Measurements from ENCODE around the gene TMEM131.

The TMEM131 gene

DNA sequence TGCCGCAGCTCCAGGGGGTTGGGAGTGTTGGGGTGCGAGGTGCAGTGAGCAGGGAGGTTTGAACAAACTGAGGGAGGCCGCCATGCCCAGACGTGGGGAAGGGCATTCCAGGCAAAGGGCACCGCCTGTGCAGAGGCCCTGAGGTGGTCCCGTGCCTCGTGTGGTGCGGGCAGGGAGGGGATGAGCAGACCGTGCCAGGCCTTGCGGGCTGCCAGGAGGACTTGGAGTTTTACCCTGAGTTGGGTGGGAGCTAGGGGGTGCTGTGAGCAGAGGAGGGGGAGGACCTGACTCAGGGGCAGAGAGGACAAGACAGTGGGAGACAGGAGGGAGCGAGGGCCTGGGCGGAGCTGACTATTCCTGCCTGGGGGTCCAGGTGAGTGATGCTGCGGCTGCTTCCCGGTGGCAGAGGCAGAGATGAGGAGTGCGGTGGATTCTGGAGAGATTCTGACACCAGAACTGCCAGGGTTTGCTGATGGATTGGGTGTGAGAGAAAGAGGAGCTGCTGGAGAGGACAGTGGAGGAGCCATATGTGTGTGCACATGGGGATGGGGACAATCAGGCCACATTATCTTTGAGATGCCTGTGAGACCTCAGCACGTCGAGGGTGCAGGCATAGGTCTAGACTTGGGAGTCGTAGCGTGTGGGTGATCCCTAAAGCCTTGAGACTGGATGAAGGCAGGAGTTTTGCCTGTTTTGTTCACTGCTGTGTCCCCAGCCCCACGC, 259.0 kb downstream of the TMEM131 start:
- Histone ChIP-seq H3K4me3 (ENCODE audit: low read depth, low read length) (no peak overlapping the region), H3K4me1 (ENCODE audit: control insufficient read depth, insufficient read depth, low read length) (no peaks in the 10 kb centered on the region), H3K27ac (ENCODE audit: extremely low read depth, low read depth, low read length) (no peak overlapping the region), H3K36me3 (ENCODE audit: control insufficient read depth in 2 of 2, insufficient read depth in 1 of 2, low read length in 2 of 2) (no peaks in the 10 kb centered on the region), H3K9me3 (ENCODE audit: control insufficient read depth, insufficient read depth, low read depth, low read length) (no peaks in the 10 kb centered on the region)
- POLR2A ChIA-PET, result no interaction called here
- CTCF ChIA-PET, result interaction anchor here (0.7 kb wide), 1 partner anchor 11 kb away, joined by 5 read pairs; no protein-coding TSS in a partner anchor
- no peak for TF ChIP-seq ZNF596 (tag by site-specific recombination; IDR thresholded peaks at IDR 0.05)
- TF ChIP-seq TCF7L2 (IDR thresholded peaks at IDR 0.05; ENCODE audit: borderline replicate concordance, low read depth, low read length), result no peak
- no peak for TF ChIP-seq HOXD13 (CRISPR knock-in tag; IDR thresholded peaks at IDR 0.05; ENCODE audit: borderline replicate concordance)
- no peak for TF ChIP-seq ZNF138 (tag by site-specific recombination; IDR thresholded peaks at IDR 0.05; ENCODE audit: borderline replicate concordance)
- TF ChIP-seq ZNF132 (tag by site-specific recombination; IDR thresholded peaks at IDR 0.05; ENCODE audit: borderline replicate concordance), result no peak
- no peak for TF ChIP-seq ZNF677 (tag by site-specific recombination; IDR thresholded peaks at IDR 0.05)
- TF ChIP-seq ZNF654 (tag by site-specific recombination; IDR thresholded peaks at IDR 0.05; ENCODE audit: low read depth), result no peak
- TF ChIP-seq OVOL3 (tag by site-specific recombination; IDR thresholded peaks at IDR 0.05), result no peak
- no peak for TF ChIP-seq ZNF2 (tag by site-specific recombination; IDR thresholded peaks at IDR 0.05)
- TF ChIP-seq, protein P1, sequence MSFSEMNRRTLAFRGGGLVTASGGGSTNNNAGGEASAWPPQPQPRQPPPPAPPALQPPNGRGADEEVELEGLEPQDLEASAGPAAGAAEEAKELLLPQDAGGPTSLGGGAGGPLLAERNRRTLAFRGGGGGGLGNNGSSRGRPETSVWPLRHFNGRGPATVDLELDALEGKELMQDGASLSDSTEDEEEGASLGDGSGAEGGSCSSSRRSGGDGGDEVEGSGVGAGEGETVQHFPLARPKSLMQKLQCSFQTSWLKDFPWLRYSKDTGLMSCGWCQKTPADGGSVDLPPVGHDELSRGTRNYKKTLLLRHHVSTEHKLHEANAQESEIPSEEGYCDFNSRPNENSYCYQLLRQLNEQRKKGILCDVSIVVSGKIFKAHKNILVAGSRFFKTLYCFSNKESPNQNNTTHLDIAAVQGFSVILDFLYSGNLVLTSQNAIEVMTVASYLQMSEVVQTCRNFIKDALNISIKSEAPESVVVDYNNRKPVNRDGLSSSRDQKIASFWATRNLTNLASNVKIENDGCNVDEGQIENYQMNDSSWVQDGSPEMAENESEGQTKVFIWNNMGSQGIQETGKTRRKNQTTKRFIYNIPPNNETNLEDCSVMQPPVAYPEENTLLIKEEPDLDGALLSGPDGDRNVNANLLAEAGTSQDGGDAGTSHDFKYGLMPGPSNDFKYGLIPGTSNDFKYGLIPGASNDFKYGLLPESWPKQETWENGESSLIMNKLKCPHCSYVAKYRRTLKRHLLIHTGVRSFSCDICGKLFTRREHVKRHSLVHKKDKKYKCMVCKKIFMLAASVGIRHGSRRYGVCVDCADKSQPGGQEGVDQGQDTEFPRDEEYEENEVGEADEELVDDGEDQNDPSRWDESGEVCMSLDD (tag by site-specific recombination; IDR thresholded peaks at IDR 0.05), result no peak
- TF ChIP-seq, protein P2, sequence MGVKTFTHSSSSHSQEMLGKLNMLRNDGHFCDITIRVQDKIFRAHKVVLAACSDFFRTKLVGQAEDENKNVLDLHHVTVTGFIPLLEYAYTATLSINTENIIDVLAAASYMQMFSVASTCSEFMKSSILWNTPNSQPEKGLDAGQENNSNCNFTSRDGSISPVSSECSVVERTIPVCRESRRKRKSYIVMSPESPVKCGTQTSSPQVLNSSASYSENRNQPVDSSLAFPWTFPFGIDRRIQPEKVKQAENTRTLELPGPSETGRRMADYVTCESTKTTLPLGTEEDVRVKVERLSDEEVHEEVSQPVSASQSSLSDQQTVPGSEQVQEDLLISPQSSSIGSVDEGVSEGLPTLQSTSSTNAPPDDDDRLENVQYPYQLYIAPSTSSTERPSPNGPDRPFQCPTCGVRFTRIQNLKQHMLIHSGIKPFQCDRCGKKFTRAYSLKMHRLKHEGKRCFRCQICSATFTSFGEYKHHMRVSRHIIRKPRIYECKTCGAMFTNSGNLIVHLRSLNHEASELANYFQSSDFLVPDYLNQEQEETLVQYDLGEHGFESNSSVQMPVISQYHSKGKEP (tag by site-specific recombination; IDR thresholded peaks at IDR 0.05), result no peak
- no peak for TF ChIP-seq KLF8 (tag by site-specific recombination; IDR thresholded peaks at IDR 0.05)
- no peak for TF ChIP-seq ZNF626 (tag by site-specific recombination; IDR thresholded peaks at IDR 0.05)
- no peak for TF ChIP-seq ZNF629 (tag by site-specific recombination; IDR thresholded peaks at IDR 0.05)
- no peak for TF ChIP-seq KLF16 (tag by site-specific recombination; IDR thresholded peaks at IDR 0.05)
- no peak for TF ChIP-seq ZNF621 (tag by site-specific recombination; IDR thresholded peaks at IDR 0.05)

DNA sequence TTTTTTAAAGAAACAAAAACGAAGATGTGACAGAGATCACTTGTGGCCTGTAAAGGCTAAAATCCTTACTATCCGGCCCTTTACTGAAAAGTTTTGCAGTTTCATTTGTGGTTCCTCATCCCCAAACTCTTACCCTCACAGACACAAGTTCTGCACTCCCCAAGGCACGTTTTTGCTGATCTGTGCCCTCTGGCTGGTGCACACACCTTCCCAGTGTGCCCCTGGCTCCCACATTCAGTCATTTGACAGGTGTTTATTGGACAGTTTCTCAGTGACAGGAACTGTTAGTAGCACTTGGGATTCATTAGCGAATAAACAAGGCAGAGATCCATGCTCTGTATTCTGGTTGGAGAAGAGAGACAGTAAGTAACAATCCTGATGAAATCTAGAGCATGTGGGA, 259.6 kb downstream of the TMEM131 start:
- no peaks in the 10 kb centered on the region for H3K36me3 ChIP-seq (ENCODE audit: control insufficient read depth in 2 of 2, insufficient read depth in 1 of 2, low read length in 2 of 2)
- no peak overlapping the region for H3K27ac ChIP-seq (ENCODE audit: extremely low read depth, low read depth, low read length)
- ChIA-PET POLR2A (no interaction called here), CTCF (interaction anchor here (0.7 kb wide), 1 partner anchor 11 kb away, joined by 5 read pairs; no protein-coding TSS in a partner anchor)
- TF ChIP-seq ZNF37A (tag by site-specific recombination; IDR thresholded peaks at IDR 0.05) (no peak), PRDM1 (tag by site-specific recombination; IDR thresholded peaks at IDR 0.05) (no peak), ZNF660 (tag by site-specific recombination; IDR thresholded peaks at IDR 0.05) (no peak), ZNF510 (tag by site-specific recombination; IDR thresholded peaks at IDR 0.05; ENCODE audit: insufficient replicate concordance) (no peak), ZNF549 (tag by site-specific recombination; IDR thresholded peaks at IDR 0.05) (no peak), ZNF629 (tag by site-specific recombination; IDR thresholded peaks at IDR 0.05) (no peak), ZNF423 (tag by site-specific recombination; IDR thresholded peaks at IDR 0.05) (no peak)
- TF ChIP-seq, protein P3, sequence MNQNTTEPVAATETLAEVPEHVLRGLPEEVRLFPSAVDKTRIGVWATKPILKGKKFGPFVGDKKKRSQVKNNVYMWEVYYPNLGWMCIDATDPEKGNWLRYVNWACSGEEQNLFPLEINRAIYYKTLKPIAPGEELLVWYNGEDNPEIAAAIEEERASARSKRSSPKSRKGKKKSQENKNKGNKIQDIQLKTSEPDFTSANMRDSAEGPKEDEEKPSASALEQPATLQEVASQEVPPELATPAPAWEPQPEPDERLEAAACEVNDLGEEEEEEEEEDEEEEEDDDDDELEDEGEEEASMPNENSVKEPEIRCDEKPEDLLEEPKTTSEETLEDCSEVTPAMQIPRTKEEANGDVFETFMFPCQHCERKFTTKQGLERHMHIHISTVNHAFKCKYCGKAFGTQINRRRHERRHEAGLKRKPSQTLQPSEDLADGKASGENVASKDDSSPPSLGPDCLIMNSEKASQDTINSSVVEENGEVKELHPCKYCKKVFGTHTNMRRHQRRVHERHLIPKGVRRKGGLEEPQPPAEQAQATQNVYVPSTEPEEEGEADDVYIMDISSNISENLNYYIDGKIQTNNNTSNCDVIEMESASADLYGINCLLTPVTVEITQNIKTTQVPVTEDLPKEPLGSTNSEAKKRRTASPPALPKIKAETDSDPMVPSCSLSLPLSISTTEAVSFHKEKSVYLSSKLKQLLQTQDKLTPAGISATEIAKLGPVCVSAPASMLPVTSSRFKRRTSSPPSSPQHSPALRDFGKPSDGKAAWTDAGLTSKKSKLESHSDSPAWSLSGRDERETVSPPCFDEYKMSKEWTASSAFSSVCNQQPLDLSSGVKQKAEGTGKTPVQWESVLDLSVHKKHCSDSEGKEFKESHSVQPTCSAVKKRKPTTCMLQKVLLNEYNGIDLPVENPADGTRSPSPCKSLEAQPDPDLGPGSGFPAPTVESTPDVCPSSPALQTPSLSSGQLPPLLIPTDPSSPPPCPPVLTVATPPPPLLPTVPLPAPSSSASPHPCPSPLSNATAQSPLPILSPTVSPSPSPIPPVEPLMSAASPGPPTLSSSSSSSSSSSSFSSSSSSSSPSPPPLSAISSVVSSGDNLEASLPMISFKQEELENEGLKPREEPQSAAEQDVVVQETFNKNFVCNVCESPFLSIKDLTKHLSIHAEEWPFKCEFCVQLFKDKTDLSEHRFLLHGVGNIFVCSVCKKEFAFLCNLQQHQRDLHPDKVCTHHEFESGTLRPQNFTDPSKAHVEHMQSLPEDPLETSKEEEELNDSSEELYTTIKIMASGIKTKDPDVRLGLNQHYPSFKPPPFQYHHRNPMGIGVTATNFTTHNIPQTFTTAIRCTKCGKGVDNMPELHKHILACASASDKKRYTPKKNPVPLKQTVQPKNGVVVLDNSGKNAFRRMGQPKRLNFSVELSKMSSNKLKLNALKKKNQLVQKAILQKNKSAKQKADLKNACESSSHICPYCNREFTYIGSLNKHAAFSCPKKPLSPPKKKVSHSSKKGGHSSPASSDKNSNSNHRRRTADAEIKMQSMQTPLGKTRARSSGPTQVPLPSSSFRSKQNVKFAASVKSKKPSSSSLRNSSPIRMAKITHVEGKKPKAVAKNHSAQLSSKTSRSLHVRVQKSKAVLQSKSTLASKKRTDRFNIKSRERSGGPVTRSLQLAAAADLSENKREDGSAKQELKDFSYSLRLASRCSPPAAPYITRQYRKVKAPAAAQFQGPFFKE (tag by site-specific recombination; IDR thresholded peaks at IDR 0.05; ENCODE audit: borderline replicate concordance), result no peak
- TF ChIP-seq, protein P4, sequence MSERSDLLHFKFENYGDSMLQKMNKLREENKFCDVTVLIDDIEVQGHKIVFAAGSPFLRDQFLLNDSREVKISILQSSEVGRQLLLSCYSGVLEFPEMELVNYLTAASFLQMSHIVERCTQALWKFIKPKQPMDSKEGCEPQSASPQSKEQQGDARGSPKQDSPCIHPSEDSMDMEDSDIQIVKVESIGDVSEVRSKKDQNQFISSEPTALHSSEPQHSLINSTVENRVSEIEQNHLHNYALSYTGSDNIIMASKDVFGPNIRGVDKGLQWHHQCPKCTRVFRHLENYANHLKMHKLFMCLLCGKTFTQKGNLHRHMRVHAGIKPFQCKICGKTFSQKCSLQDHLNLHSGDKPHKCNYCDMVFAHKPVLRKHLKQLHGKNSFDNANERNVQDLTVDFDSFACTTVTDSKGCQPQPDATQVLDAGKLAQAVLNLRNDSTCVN (tag by site-specific recombination; optimal IDR thresholded peaks at IDR 0.05), result no peak
- H3K4me1 ChIP-seq (ENCODE audit: control insufficient read depth, insufficient read depth, low read length), result no peaks in the 10 kb centered on the region
- H3K4me3 ChIP-seq (ENCODE audit: low read depth, low read length), result no peak overlapping the region
- H3K9me3 ChIP-seq (ENCODE audit: control insufficient read depth, insufficient read depth, low read depth, low read length), result no peaks in the 10 kb centered on the region

Measured in HEK293 (cell line).